HepG2 (cell line): ENCODE data around the gene GSK3A. TPM values are rescaled to one million over a fixed set of nuclear protein-coding genes. Genes with fewer than 3 reads are reported as not detected.
A peak's percentile ranks its signal among the peaks of the same experiment; 100 is the strongest.

Experiments used
- AGO2 ChIP-seq: fragments of 200-400 bp; formaldehyde crosslinking; optimal IDR thresholded peaks from 2 replicates; pipeline ENCODE3; 2017; ENCODE audit warnings: mild to moderate bottlenecking, low read depth, low read length, moderate library complexity
- CREB3 ChIP-seq: sonication (generic); formaldehyde crosslinking; IDR thresholded peaks from 2 replicates; pipeline ENCODE4 v1.5.0; 2020; ENCODE audit warnings: missing genetic modification reagents
- CTCF ChIP-seq: sonication (generic); formaldehyde crosslinking; IDR thresholded peaks from 2 replicates; pipeline ENCODE4 v1.5.0; 2020; ENCODE audit warnings: mild to moderate bottlenecking, missing genetic modification reagents, moderate library complexity
- DNMT3B ChIP-seq: conservative IDR thresholded peaks from 2 replicates; pipeline ENCODE4 v1.6.1; 2016; ENCODE audit warnings: missing biosample characterization, control low read depth
- GLMP ChIP-seq: sonication (generic); formaldehyde crosslinking; IDR thresholded peaks from 2 replicates; pipeline ENCODE4 v1.9.0; 2021; ENCODE audit warnings: missing genetic modification reagents, mild to moderate bottlenecking, borderline replicate concordance
- ISX ChIP-seq: sonication (generic); formaldehyde crosslinking; conservative IDR thresholded peaks from 2 replicates; pipeline ENCODE4 v1.5.0; 2020; ENCODE audit warnings: missing genetic modification reagents
- KDM4B ChIP-seq: sonication (generic); formaldehyde crosslinking; IDR thresholded peaks from 2 replicates; pipeline ENCODE4 v1.4.0; 2020; ENCODE audit warnings: missing genetic modification reagents
- PRDM4 ChIP-seq: sonication (generic); formaldehyde crosslinking; IDR thresholded peaks from 2 replicates; pipeline ENCODE4 v1.9.0; 2021; ENCODE audit warnings: missing genetic modification reagents, borderline replicate concordance
- RAD21 ChIP-seq: fragments of 450-650 bp; formaldehyde crosslinking; IDR thresholded peaks from 2 replicates; pipeline ENCODE4 v1.5.0; 2020; ENCODE audit warnings: mild to moderate bottlenecking
- SMAD9 ChIP-seq: sonication (generic); formaldehyde crosslinking; IDR thresholded peaks from 2 replicates; pipeline ENCODE4 v1.5.1; 2020; ENCODE audit warnings: mild to moderate bottlenecking, missing genetic modification reagents
- SRSF1 ChIP-seq: fragments of 200-400 bp; formaldehyde crosslinking; optimal IDR thresholded peaks from 2 replicates; pipeline ENCODE3; 2017; ENCODE audit warnings: mild to moderate bottlenecking, low read depth, low read length, moderate library complexity
- ZMAT3 ChIP-seq: sonication (generic); formaldehyde crosslinking; conservative IDR thresholded peaks from 2 replicates; pipeline ENCODE4 v1.7.0; 2021; ENCODE audit warnings: missing genetic modification reagents
- ZNF281 ChIP-seq: sonication (generic); formaldehyde crosslinking; IDR thresholded peaks from 2 replicates; pipeline ENCODE4 v1.4.0; 2020; ENCODE audit warnings: missing genetic modification reagents, borderline replicate concordance
- ZNF432 ChIP-seq: sonication (generic); formaldehyde crosslinking; IDR thresholded peaks from 2 replicates; pipeline ENCODE4 v1.5.0; 2020; ENCODE audit warnings: missing genetic modification reagents, mild to moderate bottlenecking, borderline replicate concordance
- ZNF446 ChIP-seq: sonication (generic); formaldehyde crosslinking; IDR thresholded peaks from 2 replicates; pipeline ENCODE4 v1.5.0; 2020; ENCODE audit warnings: mild to moderate bottlenecking, missing genetic modification reagents
- ZNF484 ChIP-seq: sonication (generic); formaldehyde crosslinking; IDR thresholded peaks from 2 replicates; pipeline ENCODE4 v1.5.1; 2020; ENCODE audit warnings: mild to moderate bottlenecking, low read depth, missing genetic modification reagents, borderline replicate concordance
- ZNF572 ChIP-seq: sonication (generic); formaldehyde crosslinking; IDR thresholded peaks from 2 replicates; pipeline ENCODE4 v1.5.1; 2020; ENCODE audit warnings: mild to moderate bottlenecking, missing genetic modification reagents
- ZNF788 ChIP-seq: sonication (generic); formaldehyde crosslinking; IDR thresholded peaks from 2 replicates; pipeline ENCODE4 v1.5.0; 2020; ENCODE audit warnings: mild to moderate bottlenecking, missing genetic modification reagents, borderline replicate concordance
- polyA plus RNA-seq, 8 experiments: library from polyadenylated mRNA; depleted of rRNA in 3 of 8; stranded (reverse) in 7 of 8; unstranded in 1 of 8; fragments of >200 nt; fragmentation: Illumina TruSeq in 4 of 8; extraction: Trizol in 4 of 8; gene quantifications; 2 replicates each; pipeline versions ENCODE4 v1.2.1 to v1.2.3, GENCODE V29; 2011 to 2016; ENCODE audit warnings: low read depth in 4 of 8, missing spikeins in 1 of 8, mixed read lengths in 1 of 8; ENCODE audit not compliant: insufficient read depth in 1 of 8
- total RNA-seq, 5 experiments: library from RNA; depleted of rRNA; stranded (reverse); fragments of >200 nt; fragmentation: Illumina TruSeq; extraction: Trizol; gene quantifications; 2 replicates each; pipeline ENCODE4 v1.2.3, GENCODE V29; 2016; ENCODE audit warnings: low read depth in 1 of 5

GSK3A gene
- total and polyA plus RNA-seq, 2 of the 13 experiments (the other 11 are each of a cell fraction or from before 2014, with no cell fraction given) = 16.9 to 52.5 TPM

- TF ChIP-seq ZNF281 (CRISPR knock-in tag) = no peak
- TF ChIP-seq GLMP (CRISPR knock-in tag) = no peak
- TF ChIP-seq AGO2 = peak; percentile 90
- TF ChIP-seq ZNF446 (CRISPR knock-in tag) = no peak
- no peak for TF ChIP-seq ZNF788 (CRISPR knock-in tag)
- no peak for TF ChIP-seq ZNF432 (CRISPR knock-in tag)
- TF ChIP-seq DNMT3B = no peak
- TF ChIP-seq ZNF572 (CRISPR knock-in tag) = no peak
- no peak for TF ChIP-seq CREB3 (CRISPR knock-in tag)
- no peak for TF ChIP-seq KDM4B (CRISPR knock-in tag)
- no peak for TF ChIP-seq RAD21 (CRISPR knock-in tag)
- peak; percentile 66 for TF ChIP-seq SRSF1
- 0 out of 2 replicates have a peak, but pooled peaks have one; percentile 31 for TF ChIP-seq ZNF484 (CRISPR knock-in tag)
- TF ChIP-seq CTCF (CRISPR knock-in tag) = no peak
- no peak for TF ChIP-seq PRDM4 (CRISPR knock-in tag)
- no peak for TF ChIP-seq SMAD9 (CRISPR knock-in tag)
- TF ChIP-seq ZMAT3 (CRISPR knock-in tag) = no peak
- TF ChIP-seq ISX = no peak
Observed at GRCh38 chr19:42252365-42253244, 10.2 kb upstream of the GSK3A start (continued).
